ENCODE data around the gene UBE2E1. TPM values are rescaled to one million over a fixed set of nuclear protein-coding genes. Genes with fewer than 3 reads are reported as not detected.

Gene UBE2E1
- polyA plus RNA-seq, 4 donors: 52.4 to 102 (median 68.4) TPM

GRCh38 chr3:23932571-23932970 lies 126.8 kb downstream of the UBE2E1 start:
- FAIRE-seq (no peak), DNase-seq (no peak)
- Histone ChIP-seq H3K4me3 (ENCODE audit: low read depth in 1 of 3, low read length in 3 of 3) (no peak overlapping the region), H3K36me3 (ENCODE audit: control insufficient read depth in 3 of 3, insufficient read depth in 2 of 3, low read depth in 1 of 3, low read length in 3 of 3) (no peaks in the 10 kb centered on the region), H3K27ac (ENCODE audit: low read depth in 1 of 3, low read length in 2 of 3) (no peak overlapping the region), H3K27me3 (ENCODE audit: control insufficient read depth in 3 of 3, insufficient read depth in 3 of 3, low read length in 3 of 3) (peaks cover 0 to 3% (median 0%) of the 10 kb centered on the region in 3 donors), H3K9me3 (ENCODE audit: control insufficient read depth in 2 of 2, insufficient read depth in 1 of 2, low read depth in 1 of 2, low read length in 1 of 2) (no peaks in the 10 kb centered on the region), H3K4me1 (ENCODE audit: control insufficient read depth in 3 of 3, insufficient read depth in 2 of 3, low read depth in 1 of 3, low read length in 2 of 3) (no peaks in the 10 kb centered on the region)
- WGBS, 3 donors: 82 to 92% (median 92%) methylated on average over 4 of the region's 4 CpGs

DNA sequence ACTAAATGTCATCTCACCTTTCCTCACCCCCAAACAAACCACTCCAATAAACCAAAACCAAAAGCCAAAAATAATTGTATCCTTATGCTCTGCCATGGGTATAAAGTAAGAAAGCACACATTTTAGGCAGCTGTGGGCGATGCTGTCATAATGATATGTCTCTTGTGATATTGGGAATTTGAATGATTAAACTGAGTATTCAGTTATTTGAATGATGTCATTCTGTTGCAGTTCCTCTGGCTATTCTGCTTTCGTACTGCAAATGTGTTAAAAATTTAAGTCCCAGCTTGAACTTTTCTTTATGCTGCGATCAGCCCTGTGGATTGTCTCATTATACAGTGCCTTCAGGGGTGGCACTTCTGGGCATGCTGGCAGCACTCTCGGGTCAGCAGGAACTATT lies 128.5 kb downstream of the UBE2E1 start:
- no peaks in the 10 kb centered on the region for H3K36me3 ChIP-seq (ENCODE audit: control insufficient read depth in 3 of 3, insufficient read depth in 2 of 3, low read depth in 1 of 3, low read length in 3 of 3)
- H3K27ac ChIP-seq (ENCODE audit: low read depth in 1 of 3, low read length in 2 of 3): no peak overlapping the region
- 65 to 70% (median 68%) methylated on average over 4 of the region's 4 CpGs for WGBS, 3 donors
- no peak for DNase-seq
- H3K9me3 ChIP-seq (ENCODE audit: control insufficient read depth in 2 of 2, insufficient read depth in 1 of 2, low read depth in 1 of 2, low read length in 1 of 2): peaks cover 0 to 5% of the 10 kb centered on the region in 2 donors
- peaks cover 0 to 3% (median 0%) of the 10 kb centered on the region in 3 donors for H3K27me3 ChIP-seq (ENCODE audit: control insufficient read depth in 3 of 3, insufficient read depth in 3 of 3, low read length in 3 of 3)
- FAIRE-seq: no peak
- no peaks in the 10 kb centered on the region for H3K4me1 ChIP-seq (ENCODE audit: control insufficient read depth in 3 of 3, insufficient read depth in 2 of 3, low read depth in 1 of 3, low read length in 2 of 3)
- H3K4me3 ChIP-seq (ENCODE audit: low read depth in 1 of 3, low read length in 3 of 3): no peak overlapping the region

DNA sequence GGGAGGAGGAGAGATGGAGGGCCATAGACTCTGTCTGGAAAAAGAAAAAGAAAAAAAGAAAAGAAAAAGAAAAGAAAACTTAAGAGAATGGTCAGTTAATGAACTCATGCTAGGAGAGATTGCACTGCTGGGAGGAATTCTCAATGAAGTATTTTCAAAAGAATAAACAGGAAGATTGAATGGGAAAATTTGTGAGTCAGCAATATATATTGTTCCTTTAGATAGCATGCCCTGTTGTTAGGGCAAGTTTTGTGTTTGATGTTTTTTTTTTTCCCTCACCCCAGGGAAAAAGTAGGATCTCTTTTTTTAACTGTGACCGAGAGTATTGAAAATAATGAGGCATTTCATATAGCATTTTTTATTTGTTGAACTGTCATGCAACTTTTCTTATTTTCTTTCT lies 131.5 kb downstream of the UBE2E1 start:
- DNase-seq: no peak
- 83 to 92% (median 86%) methylated on average over 1 of the region's 1 CpG for WGBS, 3 donors
- Histone ChIP-seq H3K9me3 (ENCODE audit: control insufficient read depth in 2 of 2, insufficient read depth in 1 of 2, low read depth in 1 of 2, low read length in 1 of 2) (peaks cover 0 to 5% of the 10 kb centered on the region in 2 donors), H3K27me3 (ENCODE audit: control insufficient read depth in 3 of 3, insufficient read depth in 3 of 3, low read length in 3 of 3) (no peaks in the 10 kb centered on the region), H3K27ac (ENCODE audit: low read depth in 1 of 3, low read length in 2 of 3) (no peak overlapping the region), H3K4me1 (ENCODE audit: control insufficient read depth in 3 of 3, insufficient read depth in 2 of 3, low read depth in 1 of 3, low read length in 2 of 3) (no peaks in the 10 kb centered on the region), H3K4me3 (ENCODE audit: low read depth in 1 of 3, low read length in 3 of 3) (no peak overlapping the region), H3K36me3 (ENCODE audit: control insufficient read depth in 3 of 3, insufficient read depth in 2 of 3, low read depth in 1 of 3, low read length in 3 of 3) (no peaks in the 10 kb centered on the region)
- no peak for FAIRE-seq

GRCh38 chr3:23938688-23939087 lies 132.9 kb downstream of the UBE2E1 start:
- H3K9me3 ChIP-seq (ENCODE audit: control insufficient read depth in 2 of 2, insufficient read depth in 1 of 2, low read depth in 1 of 2, low read length in 1 of 2): peaks cover 0 to 5% of the 10 kb centered on the region in 2 donors
- H3K4me1 ChIP-seq (ENCODE audit: control insufficient read depth in 3 of 3, insufficient read depth in 2 of 3, low read depth in 1 of 3, low read length in 2 of 3): no peaks in the 10 kb centered on the region
- DNase-seq (no peak), FAIRE-seq (no peak)
- no peaks in the 10 kb centered on the region for H3K36me3 ChIP-seq (ENCODE audit: control insufficient read depth in 3 of 3, insufficient read depth in 2 of 3, low read depth in 1 of 3, low read length in 3 of 3)
- no peak overlapping the region for H3K4me3 ChIP-seq (ENCODE audit: low read depth in 1 of 3, low read length in 3 of 3)
- H3K27ac ChIP-seq (ENCODE audit: low read depth in 1 of 3, low read length in 2 of 3): no peak overlapping the region
- H3K27me3 ChIP-seq (ENCODE audit: control insufficient read depth in 3 of 3, insufficient read depth in 3 of 3, low read length in 3 of 3): peaks cover 0 to 3% (median 0%) of the 10 kb centered on the region in 3 donors

DNA sequence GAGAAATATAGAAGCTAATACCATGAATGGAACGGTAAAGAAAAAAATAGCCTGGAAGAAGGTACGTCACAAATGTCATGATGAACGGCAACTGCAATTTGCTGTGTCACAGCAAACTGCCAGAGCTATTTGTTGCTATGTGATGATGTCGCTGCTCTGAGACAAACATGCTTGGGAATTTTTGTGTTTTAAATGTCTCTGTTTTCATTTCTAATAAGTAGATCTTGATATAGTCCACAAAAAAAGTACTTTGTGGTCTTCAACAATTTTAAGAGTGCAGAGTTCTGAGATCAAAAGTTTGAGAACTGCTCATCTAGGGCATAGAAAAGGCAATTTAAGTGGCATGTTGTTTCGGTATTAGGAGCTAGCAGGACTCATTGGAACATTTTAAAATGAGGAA lies 135.0 kb downstream of the UBE2E1 start:
- H3K36me3 ChIP-seq (ENCODE audit: control insufficient read depth in 3 of 3, insufficient read depth in 2 of 3, low read depth in 1 of 3, low read length in 3 of 3): no peaks in the 10 kb centered on the region
- peaks cover 0 to 5% of the 10 kb centered on the region in 2 donors for H3K9me3 ChIP-seq (ENCODE audit: control insufficient read depth in 2 of 2, insufficient read depth in 1 of 2, low read depth in 1 of 2, low read length in 1 of 2)
- FAIRE-seq (no peak), DNase-seq (no peak)
- H3K4me1 ChIP-seq (ENCODE audit: control insufficient read depth in 3 of 3, insufficient read depth in 2 of 3, low read depth in 1 of 3, low read length in 2 of 3): peaks cover 0 to 7% (median 0%) of the 10 kb centered on the region in 3 donors
- no peak overlapping the region for H3K4me3 ChIP-seq (ENCODE audit: low read depth in 1 of 3, low read length in 3 of 3)
- peaks cover 0 to 11% (median 0%) of the 10 kb centered on the region in 3 donors for H3K27me3 ChIP-seq (ENCODE audit: control insufficient read depth in 3 of 3, insufficient read depth in 3 of 3, low read length in 3 of 3)
- no peak overlapping the region for H3K27ac ChIP-seq (ENCODE audit: low read depth in 1 of 3, low read length in 2 of 3)
- 67 to 91% (median 86%) methylated on average over 5 of the region's 5 CpGs for WGBS, 3 donors

Other genes with a start within 250 kb of the UBE2E1 start
- gene NKIRAS1, start 111.0 kb downstream of the UBE2E1 start, polyA plus RNA-seq: 1 to 10 TPM; 4.0 to 6.6 (median 4.6) TPM
- 1,000 to 10,000 TPM; 1,526 to 3,526 (median 2,791) TPM for gene RPL15, start 111.2 kb downstream of the UBE2E1 start, polyA plus RNA-seq
- gene NR1D2, start 139.3 kb downstream of the UBE2E1 start, polyA plus RNA-seq: 10 to 100 TPM in 2 of 4 donors, 1 to 10 TPM in 2; 8.3 to 13.0 (median 11.1) TPM

Measured in small intestine (tissue), 7 donors.